Mucosa of descending colon (tissue), 3 donors: ENCODE data around the gene RASSF7. TPM values are rescaled to one million over a fixed set of nuclear protein-coding genes. Genes with fewer than 3 reads are reported as not detected.

Experiments used
- microRNA-seq: library from miRNA; unstranded; fragments of <30 nt; microRNA quantifications from one replicate; pipeline ENCODE4, GENCODE V29; 2019
- total RNA-seq, 3 donors: library from RNA; stranded (reverse); fragmentation: NEBNext Ultra II Directional in 2 of 3; extraction: Animal tissue kit (Norgen Biotek cat#: 25700) in 2 of 3; gene quantifications; one replicate each; pipeline versions ENCODE4 v1.2.1 to v1.2.4, GENCODE V29; 2021 to 2023
- donor health status: DM: no; HTN: no; CAD: no; lungs with moderate emphysema.
- donor health status: DM: no; HTN: no; CAD: no.
- donor health status: DM: no; HTN: yes; CAD: no.

The RASSF7 gene
- total RNA-seq, 3 donors from 2014 or later: 45.7 to 108 (median 83.7) TPM

Small RNA genes within 50 kb of the gene (microRNA-seq; reads per million reads assigned to microRNA genes)
- 380 reads per million, percentile 76 among the genes with 10 or more reads in this experiment for gene MIR210

Other genes with a start within 250 kb of the RASSF7 start
- 100 to 1,000 TPM in 1 of 3 donors, 10 to 100 TPM in 2; 80.2 to 182 (median 87.3) TPM for gene IFITM1, start 246.9 kb upstream of the RASSF7 start, total RNA-seq
- gene IFITM3, start 240.1 kb upstream of the RASSF7 start, total RNA-seq: 100 to 1,000 TPM in 2 of 3 donors, 10 to 100 TPM in 1; 76.1 to 410 (median 353) TPM
- gene B4GALNT4, start 191.5 kb upstream of the RASSF7 start, total RNA-seq: 10 to 100 TPM in 1 of 3 donors, 1 to 10 TPM in 2; 2.1 to 11.8 (median 2.2) TPM
- 100 to 1,000 TPM in 2 of 3 donors, 10 to 100 TPM in 1; 73.3 to 174 (median 143) TPM for gene PKP3, start 166.8 kb upstream of the RASSF7 start, total RNA-seq
- 100 to 1,000 TPM; 103 to 190 (median 116) TPM for gene SIGIRR, start 146.0 kb upstream of the RASSF7 start, total RNA-seq
- gene ANO9, start 119.0 kb upstream of the RASSF7 start, total RNA-seq: 100 to 1,000 TPM in 2 of 3 donors, 10 to 100 TPM in 1; 85.2 to 179 (median 131) TPM
- 10 to 100 TPM; 19.2 to 34.8 (median 27.3) TPM for gene PTDSS2, start 110.7 kb upstream of the RASSF7 start, total RNA-seq
- 100 to 1,000 TPM; 108 to 127 (median 118) TPM for gene RNH1, start 53.7 kb upstream of the RASSF7 start, total RNA-seq
- gene HRAS, start 25.4 kb upstream of the RASSF7 start, total RNA-seq: 10 to 100 TPM; 41.4 to 50.6 (median 50.1) TPM
- 1 to 10 TPM; 1.5 to 5.2 (median 4.8) TPM for gene LRRC56, start 23.4 kb upstream of the RASSF7 start, total RNA-seq
- 10 to 100 TPM in 2 of 3 donors, 1 to 10 TPM in 1; 5.4 to 19.1 (median 10.7) TPM for gene LMNTD2, start 232 bp upstream of the RASSF7 start, total RNA-seq
- gene PHRF1, start 15.5 kb downstream of the RASSF7 start, total RNA-seq: 10 to 100 TPM; 35.0 to 40.2 (median 35.0) TPM
- gene IRF7, start 55.0 kb downstream of the RASSF7 start, total RNA-seq: 10 to 100 TPM; 26.9 to 36.1 (median 27.8) TPM
- gene CDHR5, start 64.0 kb downstream of the RASSF7 start, total RNA-seq: 100 to 1,000 TPM; 195 to 549 (median 316) TPM
- gene SCT, start 66.2 kb downstream of the RASSF7 start, total RNA-seq: 1 to 10 TPM in 2 of 3 donors, not detected in 1; 1.0 TPM
- 1 to 10 TPM; 1.2 to 2.4 (median 1.8) TPM for gene DRD4, start 76.3 kb downstream of the RASSF7 start, total RNA-seq
- gene DEAF1, start 134.3 kb downstream of the RASSF7 start, total RNA-seq: 10 to 100 TPM; 25.1 to 35.7 (median 25.9) TPM
- 10 to 100 TPM; 31.6 to 43.1 (median 38.0) TPM for gene TMEM80, start 134.8 kb downstream of the RASSF7 start, total RNA-seq
- gene EPS8L2, start 145.3 kb downstream of the RASSF7 start, total RNA-seq: 100 to 1,000 TPM; 176 to 335 (median 253) TPM
- 100 to 1,000 TPM; 101 to 158 (median 128) TPM for gene TALDO1, start 186.5 kb downstream of the RASSF7 start, total RNA-seq
- 10 to 100 TPM; 51.9 to 58.8 (median 57.4) TPM for gene GATD1, start 216.5 kb downstream of the RASSF7 start, total RNA-seq
- 1 to 10 TPM in 1 of 3 donors, under 1 TPM in 1, not detected in 1; 0.34 to 2.2 TPM for gene CEND1, start 229.1 kb downstream of the RASSF7 start, total RNA-seq
- 10 to 100 TPM; 11.6 to 18.6 (median 14.4) TPM for gene SLC25A22, start 237.3 kb downstream of the RASSF7 start, total RNA-seq
- 10 to 100 TPM; 20.2 to 26.3 (median 23.8) TPM for gene PIDD1, start 244.3 kb downstream of the RASSF7 start, total RNA-seq
- gene RPLP2, start 249.0 kb downstream of the RASSF7 start, total RNA-seq: 1,000 to 10,000 TPM; 1,532 to 1,798 (median 1,652) TPM